H1 (cell line): ENCODE data around the gene PRMT1. TPM values are rescaled to one million over a fixed set of nuclear protein-coding genes. Genes with fewer than 3 reads are reported as not detected.
"Not testable (repeated sequence)": the region's sequence is repeated elsewhere in the genome, so short reads cannot be mapped to it uniquely, and the experiment has no call there.

Experiments
- CTCF ChIA-PET: fragments of 300-600 bp; sonication (Branson Sonifier 250); formaldehyde crosslinking; loops from one replicate; lab custom pipeline; 2021; ENCODE audit not compliant: partially characterized antibody; lab: Charles Lee
- POLR2A ChIA-PET: fragments of 300-600 bp; sonication (Branson Sonifier 250); formaldehyde crosslinking; loops from one replicate; lab custom pipeline; 2021; ENCODE audit warnings: inconsistent platforms; ENCODE audit not compliant: partially characterized antibody; lab: Charles Lee
- DNase-seq, 2 experiments: peaks; one replicate each; pipeline versions ENCODE4 v3.0.0 to v3.0.0-alpha.2; 2010 to 2022; ENCODE audit warnings: low spot score in 2 of 2, low read depth in 1 of 2, mixed read lengths in 1 of 2
- FAIRE-seq: peaks from 2 replicates; lab custom pipeline; 2011; peaks lifted over from hg19 to GRCh38; lab: Jason Lieb, UNC
- H2AFZ ChIP-seq: 2 replicates; pipeline ENCODE4 v1.8.1; 2012; ENCODE audit warnings: low read length, inconsistent platforms
- H2AK5ac ChIP-seq: 2 replicates; pipeline ENCODE4 v1.6.1; 2013; ENCODE audit warnings: low read depth, low read length
- H2BK120ac ChIP-seq: replicated peaks from 2 replicates; pipeline ENCODE3; 2013; ENCODE audit warnings: low read depth, low read length, inconsistent platforms
- H2BK12ac ChIP-seq: 2 replicates; pipeline ENCODE4 v1.6.1; 2013; ENCODE audit warnings: low read depth, low read length
- H2BK15ac ChIP-seq: 2 replicates; pipeline ENCODE4 v1.6.1; 2013; ENCODE audit warnings: low read length
- H2BK20ac ChIP-seq: 2 replicates; pipeline ENCODE4 v1.6.1; 2013; ENCODE audit warnings: low read length
- H2BK5ac ChIP-seq: 2 replicates; pipeline ENCODE4 v1.6.1; 2013; ENCODE audit warnings: low read depth, low read length
- H3K14ac ChIP-seq: 2 replicates; pipeline ENCODE4 v1.6.1; 2013; ENCODE audit warnings: inconsistent platforms; ENCODE audit not compliant: insufficient read length
- H3K18ac ChIP-seq: 2 replicates; pipeline ENCODE4 v1.6.1; 2013; ENCODE audit warnings: low read length; ENCODE audit errors: extremely low read depth
- H3K23ac ChIP-seq: 2 replicates; pipeline ENCODE4 v1.6.1; 2013; ENCODE audit warnings: inconsistent platforms; ENCODE audit not compliant: insufficient read length
- H3K23me2 ChIP-seq: 2 replicates; pipeline ENCODE4 v1.6.1; 2013; ENCODE audit warnings: low read depth, low read length
- H3K27ac ChIP-seq: 2 replicates; pipeline ENCODE4 v1.6.1; 2011; ENCODE audit warnings: low read depth, low read length, inconsistent platforms
- H3K27me3 ChIP-seq, 4 experiments: replicated peaks in 1 of 4; 1 replicate in 1 of 4; 2 replicates in 3 of 4; pipeline versions ENCODE4 v1.6.1 to v1.8.1; 2011 to 2013; ENCODE audit warnings: low read length in 3 of 4, mild to moderate bottlenecking in 3 of 4, inconsistent platforms in 2 of 4, mixed read lengths in 2 of 4, moderate library complexity in 1 of 4; ENCODE audit not compliant: control insufficient read depth in 3 of 4, insufficient read depth in 3 of 4; ENCODE audit errors: extremely low read depth in 1 of 4
- H3K36me3 ChIP-seq, 4 experiments: 2 replicates each; pipeline versions ENCODE4 v1.6.1 to v1.8.1; 2011 to 2013; ENCODE audit warnings: mild to moderate bottlenecking in 4 of 4, low read length in 3 of 4, moderate library complexity in 2 of 4, control low read depth in 1 of 4, inconsistent platforms in 1 of 4; ENCODE audit not compliant: insufficient read depth in 4 of 4, control insufficient read depth in 2 of 4
- H3K4ac ChIP-seq: replicated peaks from 2 replicates; pipeline ENCODE3; 2013; ENCODE audit warnings: low read length, low read depth, mixed read lengths, inconsistent platforms; ENCODE audit not compliant: insufficient read length
- H3K4me1 ChIP-seq, 4 experiments: replicated peaks in 1 of 4; 1 replicate in 1 of 4; 2 replicates in 3 of 4; pipeline versions ENCODE4 v1.6.1 to v1.8.1; 2011 to 2013; ENCODE audit warnings: low read length in 3 of 4, inconsistent platforms in 2 of 4, mixed read lengths in 1 of 4; ENCODE audit not compliant: insufficient read depth in 4 of 4, control insufficient read depth in 3 of 4
- H3K4me2 ChIP-seq, 2 experiments: 2 replicates each; pipeline versions ENCODE4 v1.6.1 to v1.8.1; 2011 to 2013; ENCODE audit warnings: low read depth in 2 of 2, low read length in 2 of 2, control low read depth in 1 of 2, inconsistent platforms in 1 of 2, mild to moderate bottlenecking in 1 of 2; ENCODE audit not compliant: insufficient read depth in 1 of 2
- H3K4me3 ChIP-seq, 4 experiments: fragments of 200-600, 300-600 bp in 1 of 4; sonication (generic), shearing (Covaris generic), sonication (Bioruptor Twin) in 1 of 4; 2 replicates each; pipeline versions ENCODE4 v1.5.1 to v1.8.1; 2011 to 2016; ENCODE audit warnings: low read length in 4 of 4, low read depth in 3 of 4, control low read depth in 2 of 4, inconsistent platforms in 2 of 4, mild to moderate bottlenecking in 2 of 4, mixed read lengths in 1 of 4, moderate library complexity in 1 of 4; ENCODE audit not compliant: insufficient read depth in 2 of 4; ENCODE audit errors: extremely low read depth in 1 of 4
- H3K56ac ChIP-seq: replicated peaks from 2 replicates; pipeline ENCODE3; 2013; ENCODE audit warnings: low read depth, mild to moderate bottlenecking, mixed read lengths, low read length, inconsistent platforms; ENCODE audit not compliant: insufficient read length
- H3K79me1 ChIP-seq: 2 replicates; pipeline ENCODE4 v1.6.1; 2013; ENCODE audit warnings: low read depth, low read length, control low read depth
- H3K79me2 ChIP-seq, 2 experiments: 2 replicates each; pipeline versions ENCODE4 v1.6.1 to v1.8.1; 2012 to 2013; ENCODE audit warnings: low read length in 2 of 2, mild to moderate bottlenecking in 2 of 2, inconsistent platforms in 1 of 2; ENCODE audit not compliant: insufficient read depth in 2 of 2, control insufficient read depth in 1 of 2
- H3K9ac ChIP-seq, 4 experiments: replicated peaks in 1 of 4; 1 replicate in 1 of 4; 2 replicates in 3 of 4; pipeline versions ENCODE4 v1.6.1 to v1.8.1; 2011 to 2013; ENCODE audit warnings: low read depth in 3 of 4, low read length in 3 of 4, control low read depth in 2 of 4, mild to moderate bottlenecking in 2 of 4, moderate library complexity in 2 of 4, inconsistent platforms in 1 of 4; ENCODE audit errors: extremely low read depth in 1 of 4
- H3K9me3 ChIP-seq, 2 experiments: 2 replicates each; pipeline versions ENCODE4 v1.6.1 to v1.8.1; 2012 to 2013; ENCODE audit warnings: mild to moderate bottlenecking in 2 of 2, moderate library complexity in 2 of 2, control low read depth in 1 of 2, inconsistent platforms in 1 of 2, low read depth in 1 of 2, low read length in 1 of 2, mixed read lengths in 1 of 2; ENCODE audit not compliant: insufficient read depth in 2 of 2
- H4K20me1 ChIP-seq, 2 experiments: replicated peaks in 1 of 2; 2 replicates each; pipeline versions ENCODE3 to v1.8.1; 2011 to 2013; ENCODE audit warnings: inconsistent platforms in 2 of 2, low read length in 2 of 2, mild to moderate bottlenecking in 1 of 2; ENCODE audit not compliant: insufficient read depth in 2 of 2, control insufficient read depth in 1 of 2
- H4K5ac ChIP-seq: 2 replicates; pipeline ENCODE4 v1.6.1; 2013; ENCODE audit warnings: low read length, low read depth, mixed read lengths, inconsistent platforms; ENCODE audit not compliant: insufficient read length
- H4K8ac ChIP-seq: 2 replicates; pipeline ENCODE4 v1.8.0; 2013; ENCODE audit warnings: mild to moderate bottlenecking, moderate library complexity, low read length, inconsistent platforms; ENCODE audit not compliant: insufficient read depth; ENCODE audit errors: extremely low read depth
- H4K91ac ChIP-seq: replicated peaks from 2 replicates; pipeline ENCODE3; 2013; ENCODE audit warnings: low read length, mixed read lengths, inconsistent platforms; ENCODE audit not compliant: insufficient read length
- TEAD4 ChIP-seq: IDR thresholded peaks from 2 replicates; pipeline ENCODE4 v1.6.1; 2012; ENCODE audit warnings: low read depth, low read length, inconsistent platforms, mixed read lengths
- WGBS, 2 experiments: shearing (Covaris generic) in 1 of 2; methylation state at CpG; one replicate each; pipeline versions ENCODE4 v1.1.6 to v1.1.7; 2013 to 2015; ENCODE audit warnings: low lambda C conversion rate in 2 of 2, mixed read lengths in 2 of 2, inconsistent platforms in 1 of 2, low coverage in 1 of 2, missing lambda C conversion rate in 1 of 2; ENCODE audit not compliant: insufficient replicate concordance in 2 of 2, insufficient coverage in 1 of 2, insufficient read length in 1 of 2; ENCODE audit errors: extremely low coverage in 1 of 2, missing lambda C conversion rate in 1 of 2; 5-methylcytosine and 5-hydroxymethylcytosine counted together
- polyA plus RNA-seq, 7 experiments: library from polyadenylated mRNA; depleted of rRNA in 3 of 7; stranded (reverse) in 5 of 7; unstranded in 2 of 7; fragments of >200 nt in 5 of 7; fragments of 200-250 nt in 2 of 7; gene quantifications; 1 replicate in 5 of 7; 2 replicates in 1 of 7; 4 replicates in 1 of 7; pipeline versions ENCODE4 v1.2.1 to v1.2.3, GENCODE V29; 2011 to 2013; ENCODE audit warnings: missing spikeins in 2 of 7, mixed read lengths in 2 of 7
- total RNA-seq: library from RNA; stranded (reverse); fragmentation: NEBNext Ultra II Directional; extraction: Animal tissue kit (Norgen Biotek cat#: 25700); gene quantifications from 2 replicates; pipeline ENCODE4 v1.2.1, GENCODE V29; 2021

PRMT1 gene
- total and polyA plus RNA-seq, 2 of the 8 experiments (the other 6 are each of a cell fraction or from before 2014, with no cell fraction given): 561 to 1,215 TPM

DNA sequence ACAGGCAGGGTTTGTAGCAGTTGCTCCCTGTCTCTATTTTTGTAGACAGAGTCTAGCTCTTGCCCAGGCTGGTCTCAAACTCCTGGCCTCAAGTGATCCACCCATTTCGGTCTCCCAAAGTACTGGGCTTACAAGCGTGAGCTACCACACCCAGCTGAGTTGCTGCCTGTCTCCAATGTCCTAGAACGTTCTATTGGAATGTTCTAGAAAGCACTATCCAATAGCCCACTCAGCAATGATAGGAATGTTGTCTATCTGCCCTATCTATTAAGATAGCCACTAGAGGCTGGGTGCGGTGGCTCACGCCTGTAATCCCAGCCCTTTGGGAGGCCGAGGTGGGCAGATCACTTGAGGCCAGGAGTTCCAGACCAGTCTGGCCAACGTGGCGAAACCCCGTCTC, 43.8 kb upstream of the PRMT1 start:
- WGBS, 2 experiments: 84% methylated on average over 9 of the region's 9 CpGs; no CpG with 5 or more reads in 1 of the 2 experiments
- H4K8ac ChIP-seq, H3K56ac ChIP-seq, H2AFZ ChIP-seq, H4K91ac ChIP-seq, H3K79me1 ChIP-seq, H3K27ac ChIP-seq, H3K4me3 ChIP-seq, H2BK120ac ChIP-seq, H3K9ac ChIP-seq, H3K27me3 ChIP-seq, H3K79me2 ChIP-seq, H3K9me3 ChIP-seq, H3K4ac ChIP-seq, FAIRE-seq, H3K36me3 ChIP-seq, H2BK20ac ChIP-seq, H3K4me2 ChIP-seq, H3K18ac ChIP-seq, H4K20me1 ChIP-seq, H3K23me2 ChIP-seq, H2BK12ac ChIP-seq, DNase-seq, H2BK15ac ChIP-seq, H3K23ac ChIP-seq, H4K5ac ChIP-seq, H3K14ac ChIP-seq, H2BK5ac ChIP-seq: not testable (repeated sequence)
- peaks cover 0 to 20% (median 5%) of the 10 kb centered on the region in 4 experiments; a peak in 6 of 7 replicates for H3K4me1 ChIP-seq
- ChIA-PET CTCF (interaction anchor here (0.9 to 1.7 kb wide), 2 partner anchors 22 to 39 kb away, joined by 3 to 5 read pairs; no protein-coding TSS in a partner anchor), POLR2A (interaction anchor here (0.9 to 50.7 kb wide), 6 partner anchors 8 to 137 kb away, joined by 3 to 840 read pairs (median 9); partner anchors contain the start of genes PRMT1, PRR12 and RPS11)
- 0 out of 2 replicates have a peak, but pooled peaks have one; percentile 27 for TF ChIP-seq TEAD4
- 0 out of 2 replicates have a peak overlapping the region, but pooled peaks have one; percentile 78 for H2AK5ac ChIP-seq
